ENCODE data around the gene TLE5. TPM values are rescaled to one million over a fixed set of nuclear protein-coding genes. Genes with fewer than 3 reads are reported as not detected.
A peak's percentile ranks its signal among the peaks of the same experiment; 100 is the strongest.

Gene TLE5
- polyA plus RNA-seq, 1 experiment = 317 TPM

DNA sequence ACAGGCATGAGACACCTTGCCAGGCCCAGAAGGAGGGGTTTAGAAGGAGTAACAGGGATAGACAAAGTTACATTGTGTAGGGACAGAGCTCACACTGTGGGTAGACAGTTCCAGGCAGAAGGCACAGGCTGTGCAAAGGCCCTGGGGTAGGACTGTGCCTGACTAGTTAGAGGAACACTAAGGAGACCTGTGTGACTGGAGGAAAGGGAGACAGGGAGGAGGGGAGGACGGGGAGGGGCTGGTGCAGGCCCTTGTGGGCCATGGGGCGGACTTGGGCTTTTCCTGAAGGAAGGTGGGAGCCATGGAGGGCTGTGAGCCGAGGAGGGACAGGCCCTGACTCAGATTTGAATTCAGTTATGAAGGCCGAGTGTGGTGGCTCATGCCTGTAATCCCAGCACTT is 17.3 kb upstream of the TLE5 start:
- POLR2A ChIA-PET = interaction anchor here (1.3 kb wide), 1 partner anchor 129 kb away, joined by 4 read pairs; no protein-coding TSS in a partner anchor
- CTCF ChIA-PET = interaction anchor here (0.6 to 1.4 kb wide), 2 partner anchors 129 to 144 kb away, joined by 3 to 4 read pairs; no protein-coding TSS in a partner anchor
- Histone ChIP-seq H3K9me3 (ENCODE audit: control insufficient read depth, insufficient read depth, low read length) (no peaks in the 10 kb centered on the region), H3K4me3 (ENCODE audit: low read depth, low read length) (no peak overlapping the region), H3K27me3 (ENCODE audit: control insufficient read depth, insufficient read depth, low read length) (no peaks in the 10 kb centered on the region), H3K27ac (ENCODE audit: low read depth, low read length) (no peak overlapping the region)
- TF ChIP-seq, protein P1, sequence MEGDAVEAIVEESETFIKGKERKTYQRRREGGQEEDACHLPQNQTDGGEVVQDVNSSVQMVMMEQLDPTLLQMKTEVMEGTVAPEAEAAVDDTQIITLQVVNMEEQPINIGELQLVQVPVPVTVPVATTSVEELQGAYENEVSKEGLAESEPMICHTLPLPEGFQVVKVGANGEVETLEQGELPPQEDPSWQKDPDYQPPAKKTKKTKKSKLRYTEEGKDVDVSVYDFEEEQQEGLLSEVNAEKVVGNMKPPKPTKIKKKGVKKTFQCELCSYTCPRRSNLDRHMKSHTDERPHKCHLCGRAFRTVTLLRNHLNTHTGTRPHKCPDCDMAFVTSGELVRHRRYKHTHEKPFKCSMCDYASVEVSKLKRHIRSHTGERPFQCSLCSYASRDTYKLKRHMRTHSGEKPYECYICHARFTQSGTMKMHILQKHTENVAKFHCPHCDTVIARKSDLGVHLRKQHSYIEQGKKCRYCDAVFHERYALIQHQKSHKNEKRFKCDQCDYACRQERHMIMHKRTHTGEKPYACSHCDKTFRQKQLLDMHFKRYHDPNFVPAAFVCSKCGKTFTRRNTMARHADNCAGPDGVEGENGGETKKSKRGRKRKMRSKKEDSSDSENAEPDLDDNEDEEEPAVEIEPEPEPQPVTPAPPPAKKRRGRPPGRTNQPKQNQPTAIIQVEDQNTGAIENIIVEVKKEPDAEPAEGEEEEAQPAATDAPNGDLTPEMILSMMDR (IDR thresholded peaks at IDR 0.05; ENCODE audit: low read depth, low read length) = no peak
- no peak for DNase-seq (ENCODE audit: low read depth, low spot score)

DNA sequence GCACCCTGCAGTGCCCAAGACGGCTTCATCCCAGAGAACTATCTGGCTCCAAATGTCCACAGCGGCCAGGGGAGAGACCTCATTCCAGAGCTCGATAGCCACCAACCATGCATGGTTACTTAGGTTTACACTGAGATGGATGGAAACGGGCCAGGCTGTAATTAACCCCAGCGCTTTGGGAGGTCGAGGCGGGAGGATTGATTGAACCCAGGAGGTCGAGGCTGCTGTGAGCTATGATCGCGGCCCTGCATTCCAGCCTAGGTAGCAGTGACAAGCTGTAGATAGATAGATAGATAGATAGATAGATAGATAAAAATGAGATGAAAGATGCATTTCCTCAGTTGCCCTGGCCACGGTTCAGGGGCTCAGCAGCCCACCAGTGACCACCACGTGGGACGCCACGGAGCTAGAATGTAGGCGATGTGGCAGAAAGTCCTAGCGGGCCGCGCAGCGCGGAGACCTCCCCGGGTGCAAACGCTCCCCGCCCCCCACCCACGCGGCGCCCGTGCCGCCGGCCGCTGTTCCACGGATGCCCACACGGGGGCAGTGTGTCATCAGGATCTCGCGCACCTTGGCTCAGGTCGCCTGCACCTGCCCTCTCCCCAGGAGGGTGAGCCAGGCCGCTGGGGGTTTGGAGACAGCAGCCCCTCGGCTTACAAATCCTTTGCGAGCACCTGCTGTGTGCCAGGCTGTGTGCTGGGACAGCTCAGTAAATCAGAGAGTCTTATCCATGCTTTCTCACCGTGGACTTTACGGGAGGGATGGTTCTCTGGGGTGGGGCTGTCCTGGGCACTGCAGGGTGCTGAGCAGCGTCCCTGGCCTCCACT is 13.5 kb upstream of the TLE5 start:
- H3K9me3 ChIP-seq (ENCODE audit: control insufficient read depth, insufficient read depth, low read length) = no peaks in the 10 kb centered on the region
- peak overlapping the region; percentile 43 for H3K4me3 ChIP-seq (ENCODE audit: low read depth, low read length)
- no peaks in the 10 kb centered on the region for H3K27me3 ChIP-seq (ENCODE audit: control insufficient read depth, insufficient read depth, low read length)
- ChIA-PET CTCF (interaction anchor here (0.5 to 2.4 kb wide), 26 partner anchors 9 to 153 kb away, joined by 3 to 14 read pairs (median 4); partner anchors contain the start of gene TLE5), POLR2A (interaction anchor here (1.2 kb wide), 1 partner anchor 19 kb away, joined by 3 read pairs; no protein-coding TSS in a partner anchor)
- H3K27ac ChIP-seq (ENCODE audit: low read depth, low read length) = no peak overlapping the region
- no peak for DNase-seq (ENCODE audit: low read depth, low spot score)
- TF ChIP-seq, protein P1 (IDR thresholded peaks at IDR 0.05; ENCODE audit: low read depth, low read length) = peak; percentile 85

- ChIA-PET CTCF (interaction anchor here (0.6 kb wide), 1 partner anchor 361 kb away, joined by 3 read pairs; no protein-coding TSS in a partner anchor), POLR2A (no interaction called here)
- DNase-seq (ENCODE audit: low read depth, low spot score) = no peak
- H3K9me3 ChIP-seq (ENCODE audit: control insufficient read depth, insufficient read depth, low read length) = no peaks in the 10 kb centered on the region
- H3K27me3 ChIP-seq (ENCODE audit: control insufficient read depth, insufficient read depth, low read length) = no peaks in the 10 kb centered on the region
- TF ChIP-seq, protein P1 (IDR thresholded peaks at IDR 0.05; ENCODE audit: low read depth, low read length) = no peak
- no peak overlapping the region for H3K27ac ChIP-seq (ENCODE audit: low read depth, low read length)
- no peak overlapping the region for H3K4me3 ChIP-seq (ENCODE audit: low read depth, low read length)
Measured at GRCh38 chr19:3073931-3074595, 11.8 kb upstream of the TLE5 start.

- Histone ChIP-seq H3K4me3 (ENCODE audit: low read depth, low read length) (no peak overlapping the region), H3K27me3 (ENCODE audit: control insufficient read depth, insufficient read depth, low read length) (no peaks in the 10 kb centered on the region), H3K9me3 (ENCODE audit: control insufficient read depth, insufficient read depth, low read length) (no peaks in the 10 kb centered on the region), H3K27ac (ENCODE audit: low read depth, low read length) (no peak overlapping the region)
- TF ChIP-seq, protein P1 (IDR thresholded peaks at IDR 0.05; ENCODE audit: low read depth, low read length) = no peak
- peak; percentile 46 for DNase-seq (ENCODE audit: low read depth, low spot score)
- CTCF ChIA-PET = interaction anchor here (1.0 kb wide), 2 partner anchors 36 to 122 kb away, joined by 3 to 4 read pairs; no protein-coding TSS in a partner anchor
- POLR2A ChIA-PET = interaction anchor here (0.7 to 1.0 kb wide), 5 partner anchors 9 to 122 kb away, joined by 5 to 14 read pairs (median 6); no protein-coding TSS in a partner anchor
Measured at GRCh38 chr19:3073159-3073563, 10.9 kb upstream of the TLE5 start.

Measured in AG04450 (cell line).